OCI-LY7 (cell line): ENCODE data around the gene RPL10. TPM values are rescaled to one million over a fixed set of nuclear protein-coding genes. Genes with fewer than 3 reads are reported as not detected.

ENCODE experiments used
- BruUV-seq: library from RNA; stranded (reverse); fragments of 400-500 nt; replicated peaks from 2 replicates; lab custom pipeline; 2021; lab: Mats Ljungman, UMichigan
- CTCF ChIA-PET: fragments of 300-600 bp; sonication (Branson Sonifier 250); formaldehyde crosslinking; loops from one replicate; lab custom pipeline; 2022; ENCODE audit warnings: antibody characterized with exemption; ENCODE audit not compliant: unreplicated experiment; lab: Charles Lee
- POLR2A ChIA-PET: fragments of 300-600 bp; sonication (Branson Sonifier 250); formaldehyde crosslinking; loops from one replicate; lab custom pipeline; 2022; ENCODE audit warnings: antibody characterized with exemption; lab: Charles Lee
- DNase-seq: peaks from one replicate; pipeline ENCODE4 v3.0.0-alpha.2; 2015; ENCODE audit warnings: low spot score
- H2AFZ ChIP-seq: fragments of 200-600 bp; sonication (generic), shearing (Covaris generic); 2 replicates; pipeline ENCODE4 v1.6.1; 2014; ENCODE audit warnings: mild to moderate bottlenecking, antibody characterized with exemption, low read length, moderate library complexity
- H3K27ac ChIP-seq: fragments of 200-600 bp; sonication (generic); 2 replicates; pipeline ENCODE4 v1.5.1; 2014; ENCODE audit warnings: mixed run types, low read depth, mild to moderate bottlenecking, moderate library complexity, low read length, inconsistent platforms; ENCODE audit not compliant: poor library complexity, severe bottlenecking
- H3K36me3 ChIP-seq: fragments of 200-600 bp; sonication (generic); 2 replicates; pipeline ENCODE4 v1.6.1; 2014; ENCODE audit warnings: mild to moderate bottlenecking, antibody characterized with exemption, low read length, moderate library complexity, mixed read lengths; ENCODE audit not compliant: insufficient read depth
- H3K4me1 ChIP-seq: fragments of 200-600 bp; sonication (generic); 2 replicates; pipeline ENCODE4 v1.5.1; 2014; ENCODE audit warnings: mild to moderate bottlenecking, low read length; ENCODE audit not compliant: insufficient read depth, poor library complexity, severe bottlenecking
- H3K4me2 ChIP-seq: fragments of 200-600 bp; sonication (generic); 2 replicates; pipeline ENCODE4 v1.6.1; 2014; ENCODE audit warnings: mild to moderate bottlenecking, low read length
- H3K4me3 ChIP-seq: fragments of 200-600 bp; sonication (generic); 2 replicates; pipeline ENCODE4 v1.5.1; 2014; ENCODE audit warnings: mild to moderate bottlenecking, low read depth, low read length; ENCODE audit not compliant: poor library complexity, severe bottlenecking
- H3K79me2 ChIP-seq: fragments of 200-600 bp; sonication (generic); 2 replicates; pipeline ENCODE4 v1.6.1; 2016; ENCODE audit warnings: low read depth, mild to moderate bottlenecking, low read length, moderate library complexity, mixed read lengths; ENCODE audit not compliant: insufficient read depth
- H3K9me2 ChIP-seq: fragments of 200-600 bp; sonication (generic); 2 replicates; pipeline ENCODE4 v1.6.1; 2016; ENCODE audit warnings: mild to moderate bottlenecking, low read length, mixed read lengths; ENCODE audit not compliant: insufficient read depth
- H3K9me3 ChIP-seq: fragments of 200-600 bp; sonication (generic); 2 replicates; pipeline ENCODE4 v1.6.1; 2014; ENCODE audit warnings: mild to moderate bottlenecking, mixed run types, low read length, mixed read lengths
- H4K20me1 ChIP-seq: fragments of 200-600 bp; sonication (generic); 2 replicates; pipeline ENCODE4 v1.6.1; 2014; ENCODE audit warnings: mild to moderate bottlenecking, antibody characterized with exemption, low read length, moderate library complexity, mixed read lengths; ENCODE audit not compliant: insufficient read depth
- CTCF ChIP-seq: fragments of 200-600 bp; sonication (generic); conservative IDR thresholded peaks from 2 replicates; pipeline ENCODE4 v1.5.1; 2014; ENCODE audit warnings: mild to moderate bottlenecking, antibody characterized with exemption, low read length, moderate library complexity, mixed read lengths
- EZH2phosphoT487 ChIP-seq: fragments of 200-600 bp; sonication (generic); IDR thresholded peaks from 2 replicates; pipeline ENCODE4 v1.6.1; 2018; ENCODE audit warnings: low read depth, borderline replicate concordance, mild to moderate bottlenecking, mixed run types, antibody characterized with exemption, low read length, moderate library complexity, mixed read lengths
- intact Hi-C: fragments of 100-400 bp; cut with micrococcal nuclease; formaldehyde crosslinking; loops from one replicate; pipeline ENCODE4 v1.10.0; 2022; ENCODE audit not compliant: unreplicated experiment
- total RNA-seq, 2 experiments: library from RNA; depleted of rRNA in 1 of 2; stranded (reverse); fragments of >200 nt in 1 of 2; shearing (Covaris generic) in 1 of 2; gene quantifications; 2 replicates each; pipeline ENCODE4 v1.2.3, GENCODE V29; 2014 to 2022

RPL10 gene
- total RNA-seq, 2 experiments from 2014 or later = 2,447 to 4,261 TPM

- no peak for TF ChIP-seq EZH2phosphoT487
- TF ChIP-seq CTCF = no peak
- Histone ChIP-seq H3K36me3 (peaks cover 28% of the 10 kb centered on the region; the same call in 1 of the 2 replicates), H3K27ac (no peak overlapping the region), H3K4me3 (no peak overlapping the region), H3K9me2 (no peaks in the 10 kb centered on the region), H3K9me3 (no peaks in the 10 kb centered on the region), H3K79me2 (peaks cover 17% of the 10 kb centered on the region), H3K4me1 (peaks cover 27% of the 10 kb centered on the region), H4K20me1 (no peaks in the 10 kb centered on the region), H3K4me2 (no peak overlapping the region), H2AFZ (no peak overlapping the region)
- intact Hi-C loops = no loop called here
- ChIA-PET POLR2A (interaction anchor here (0.6 kb wide), 1 partner anchor 11 kb away, joined by 8 read pairs; no protein-coding TSS in a partner anchor), CTCF (interaction anchor here (0.6 kb wide), 1 partner anchor 49 kb away, joined by 4 read pairs; no protein-coding TSS in a partner anchor)
- no TSS peak for BruUV-seq
- no peak for DNase-seq
Observed at GRCh38 chrX:154440623-154441357, 42.6 kb downstream of the RPL10 start.

GRCh38 chrX:154441564-154441963 is 43.4 kb downstream of the RPL10 start:
- Histone ChIP-seq H3K36me3 (peaks cover 28% of the 10 kb centered on the region; the same call in 1 of the 2 replicates), H3K9me2 (no peaks in the 10 kb centered on the region), H2AFZ (no peak overlapping the region), H4K20me1 (no peaks in the 10 kb centered on the region), H3K4me2 (no peak overlapping the region), H3K79me2 (peaks cover 17% of the 10 kb centered on the region), H3K4me3 (no peak overlapping the region), H3K9me3 (no peaks in the 10 kb centered on the region), H3K27ac (no peak overlapping the region), H3K4me1 (peaks cover 21% of the 10 kb centered on the region)
- no peak for DNase-seq
- intact Hi-C loops = no loop called here
- BruUV-seq = no TSS peak
- POLR2A ChIA-PET = no interaction called here
- no peak for TF ChIP-seq CTCF
- TF ChIP-seq EZH2phosphoT487 = no peak
- CTCF ChIA-PET = interaction anchor here (0.6 kb wide), 1 partner anchor 48 kb away, joined by 4 read pairs; no protein-coding TSS in a partner anchor
